PC-3 (cell line): Measurements from ENCODE around the gene ADAMTSL5. TPM values are rescaled to one million over a fixed set of nuclear protein-coding genes. Genes with fewer than 3 reads are reported as not detected.
"Not testable (repeated sequence)": the region's sequence is repeated elsewhere in the genome, so short reads cannot be mapped to it uniquely, and the experiment has no call there.

Experiments used
- ATAC-seq: fragments of 200-7000 bp; cut with Tn5 transposase; 2 replicates; pipeline ENCODE4 v1.9.1; 2020; ENCODE audit warnings: mild to moderate bottlenecking, moderate library complexity
- BruUV-seq: library from RNA; stranded (reverse); fragments of 400-500 nt; replicated peaks from 2 replicates; lab custom pipeline; 2021; lab: Mats Ljungman, UMichigan
- CTCF ChIA-PET: fragments of 300-600 bp; sonication (Branson Sonifier 250); formaldehyde crosslinking; loops from one replicate; lab custom pipeline; 2022; ENCODE audit warnings: antibody characterized with exemption; lab: Charles Lee
- POLR2A ChIA-PET: fragments of 300-600 bp; sonication (Branson Sonifier 250); formaldehyde crosslinking; loops from one replicate; lab custom pipeline; 2022; ENCODE audit warnings: antibody characterized with exemption; ENCODE audit not compliant: unreplicated experiment; lab: Charles Lee
- DNase-seq: peaks from one replicate; pipeline ENCODE4 v3.0.0-alpha.2; 2015
- H2AFZ ChIP-seq: fragments of 300-600 bp; sonication (generic); 2 replicates; pipeline ENCODE4 v1.6.0; 2016; ENCODE audit warnings: antibody characterized with exemption, low read length
- H3F3A ChIP-seq: fragments of 300-600 bp; sonication (generic); one replicate; pipeline ENCODE4 v1.6.0; 2017; ENCODE audit warnings: antibody characterized with exemption, low read length, control low read depth, mild to moderate bottlenecking; ENCODE audit not compliant: unreplicated experiment
- H3K27ac ChIP-seq: fragments of 300-600 bp; sonication (generic); 2 replicates; pipeline ENCODE4 v1.5.1; 2016; ENCODE audit warnings: mild to moderate bottlenecking, low read length
- H3K27me3 ChIP-seq: fragments of 300-600 bp; sonication (generic); 2 replicates; pipeline ENCODE4 v1.6.1; 2016; ENCODE audit warnings: low read length, mixed read lengths
- H3K36me3 ChIP-seq: fragments of 300-600 bp; sonication (generic); 2 replicates; pipeline ENCODE4 v1.6.1; 2016; ENCODE audit warnings: low read depth, mixed run types, low read length, mixed read lengths
- H3K4me1 ChIP-seq: fragments of 300-600 bp; sonication (generic); 2 replicates; pipeline ENCODE4 v1.5.1; 2016; ENCODE audit warnings: low read length; ENCODE audit not compliant: insufficient read depth
- H3K4me2 ChIP-seq: fragments of 300-600 bp; sonication (generic); 2 replicates; pipeline ENCODE4 v1.6.0; 2016; ENCODE audit warnings: low read length
- H3K4me3 ChIP-seq: fragments of 300-600 bp; sonication (generic); 2 replicates; pipeline ENCODE4 v1.5.1; 2016; ENCODE audit warnings: mild to moderate bottlenecking, low read length, mixed read lengths
- H3K79me2 ChIP-seq: fragments of 300-600 bp; sonication (generic); 2 replicates; pipeline ENCODE4 v1.6.1; 2017; ENCODE audit warnings: low read length, mixed read lengths
- H3K9ac ChIP-seq: fragments of 300-600 bp; sonication (generic); 2 replicates; pipeline ENCODE4 v1.6.0; 2016; ENCODE audit warnings: mild to moderate bottlenecking, low read length
- H3K9me2 ChIP-seq: fragments of 300-600 bp; sonication (generic); replicated peaks from 2 replicates; pipeline ENCODE4 v1.6.1; 2016; ENCODE audit warnings: mixed run types, low read length, mixed read lengths
- H3K9me3 ChIP-seq: fragments of 300-600 bp; sonication (generic); 2 replicates; pipeline ENCODE4 v1.6.1; 2016; ENCODE audit warnings: low read length, mixed read lengths
- H4K20me1 ChIP-seq: fragments of 300-600 bp; sonication (generic); 2 replicates; pipeline ENCODE4 v1.6.1; 2016; ENCODE audit warnings: low read length, mixed read lengths
- EZH2 ChIP-seq: fragments of 300-600 bp; sonication (generic); IDR thresholded peaks from one replicate; pipeline ENCODE4 v1.6.1; 2017; ENCODE audit warnings: antibody characterized with exemption, mild to moderate bottlenecking, low read length; ENCODE audit not compliant: unreplicated experiment
- EZH2phosphoT487 ChIP-seq: fragments of 300-600 bp; sonication (generic); IDR thresholded peaks from 2 replicates; pipeline ENCODE4 v1.6.1; 2018; ENCODE audit warnings: mild to moderate bottlenecking, antibody characterized with exemption, low read length, borderline replicate concordance
- intact Hi-C: fragments of 100-400 bp; cut with micrococcal nuclease; formaldehyde crosslinking; loops from 2 replicates; pipeline ENCODE4 v1.9.0; 2023
- total RNA-seq: library from RNA; depleted of rRNA; stranded (reverse); fragments of >200 nt; gene quantifications from 2 replicates; pipeline ENCODE4 v1.2.3, GENCODE V29; 2014
- TF ChIP-seq, protein P1 (sequence below): fragments of 300-600 bp; sonication (generic); conservative IDR thresholded peaks from 2 replicates; pipeline ENCODE4 v1.5.1; 2017; ENCODE audit warnings: antibody characterized with exemption, low read depth, mild to moderate bottlenecking, low read length

Gene ADAMTSL5
- total RNA-seq, 1 experiment from 2014 or later, result 5.0 TPM

DNA sequence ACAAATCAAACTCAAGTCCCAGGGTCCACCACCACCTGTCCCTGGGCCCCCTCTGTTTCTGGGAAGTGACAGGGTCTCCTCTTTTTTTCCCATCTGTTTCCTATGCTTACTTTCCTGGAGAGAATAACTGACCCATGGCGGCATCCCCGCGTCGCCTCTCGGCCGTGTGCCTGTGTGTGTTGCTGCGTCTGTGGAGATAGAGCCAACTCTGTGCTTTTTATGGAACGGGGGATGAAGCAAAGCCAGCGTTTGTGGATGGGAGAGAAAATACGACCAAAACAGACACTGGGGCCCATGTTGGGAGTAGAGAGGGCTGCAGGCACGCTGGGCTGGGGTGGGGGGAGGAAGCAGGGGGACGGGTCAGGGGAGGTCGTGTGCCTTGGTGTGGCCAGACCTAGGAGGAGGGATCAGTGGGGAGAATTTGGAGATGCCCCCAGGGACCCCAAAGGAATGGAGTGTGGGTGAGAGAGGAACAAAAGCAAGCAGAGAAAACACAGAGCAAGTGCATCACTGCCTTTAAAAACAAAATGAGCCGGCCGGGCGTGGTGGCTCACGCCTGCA is 27.6 kb upstream of the ADAMTSL5 start:
- H3K27me3 ChIP-seq, result no peaks in the 10 kb centered on the region
- ATAC-seq (no peak), DNase-seq (no peak)
- no peaks in the 10 kb centered on the region for H3K9me2 ChIP-seq
- H3K4me2 ChIP-seq, result no peak overlapping the region
- no peaks in the 10 kb centered on the region for H3K4me1 ChIP-seq
- no peaks in the 10 kb centered on the region for H3K9me3 ChIP-seq
- H3K27ac ChIP-seq, result no peak overlapping the region
- no peaks in the 10 kb centered on the region for H4K20me1 ChIP-seq
- CTCF ChIA-PET, result no interaction called here
- H3K4me3 ChIP-seq, result no peak overlapping the region
- H3F3A ChIP-seq, result no peaks in the 10 kb centered on the region
- no peak overlapping the region for H3K9ac ChIP-seq
- POLR2A ChIA-PET, result no interaction called here
- TF ChIP-seq EZH2 (no peak), EZH2phosphoT487 (no peak)
- TF ChIP-seq, protein P1, sequence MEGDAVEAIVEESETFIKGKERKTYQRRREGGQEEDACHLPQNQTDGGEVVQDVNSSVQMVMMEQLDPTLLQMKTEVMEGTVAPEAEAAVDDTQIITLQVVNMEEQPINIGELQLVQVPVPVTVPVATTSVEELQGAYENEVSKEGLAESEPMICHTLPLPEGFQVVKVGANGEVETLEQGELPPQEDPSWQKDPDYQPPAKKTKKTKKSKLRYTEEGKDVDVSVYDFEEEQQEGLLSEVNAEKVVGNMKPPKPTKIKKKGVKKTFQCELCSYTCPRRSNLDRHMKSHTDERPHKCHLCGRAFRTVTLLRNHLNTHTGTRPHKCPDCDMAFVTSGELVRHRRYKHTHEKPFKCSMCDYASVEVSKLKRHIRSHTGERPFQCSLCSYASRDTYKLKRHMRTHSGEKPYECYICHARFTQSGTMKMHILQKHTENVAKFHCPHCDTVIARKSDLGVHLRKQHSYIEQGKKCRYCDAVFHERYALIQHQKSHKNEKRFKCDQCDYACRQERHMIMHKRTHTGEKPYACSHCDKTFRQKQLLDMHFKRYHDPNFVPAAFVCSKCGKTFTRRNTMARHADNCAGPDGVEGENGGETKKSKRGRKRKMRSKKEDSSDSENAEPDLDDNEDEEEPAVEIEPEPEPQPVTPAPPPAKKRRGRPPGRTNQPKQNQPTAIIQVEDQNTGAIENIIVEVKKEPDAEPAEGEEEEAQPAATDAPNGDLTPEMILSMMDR, result no peak
- no peaks in the 10 kb centered on the region for H3K79me2 ChIP-seq
- no peak overlapping the region for H2AFZ ChIP-seq
- no peaks in the 10 kb centered on the region for H3K36me3 ChIP-seq
- BruUV-seq, result no TSS peak
- intact Hi-C loops, result loop anchor here (10.0 kb wide), 1 partner anchor 114 kb away; the partner anchor contains the start of gene TCF3

DNA sequence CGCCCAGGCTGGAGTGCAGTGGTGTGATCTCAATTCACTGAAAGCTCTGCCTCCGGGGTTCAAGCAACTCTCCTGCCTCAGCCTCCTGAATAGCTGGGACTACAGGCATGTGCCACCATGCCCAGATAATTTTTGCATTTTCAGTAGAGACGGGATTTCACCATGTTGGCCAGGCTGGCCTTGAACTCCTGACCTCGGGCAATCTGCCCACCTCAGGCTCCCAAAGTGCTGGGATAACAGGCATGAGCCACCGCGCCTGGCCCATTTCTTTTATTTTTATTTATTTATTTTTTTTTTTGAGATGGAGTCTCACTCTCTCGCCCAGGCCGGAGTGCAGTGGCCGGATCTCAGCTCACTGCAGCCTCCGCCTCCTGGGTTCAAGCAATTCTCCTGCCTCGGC is 26.9 kb upstream of the ADAMTSL5 start:
- H3K36me3 ChIP-seq, H3K9ac ChIP-seq, H3F3A ChIP-seq, H3K27ac ChIP-seq, H3K4me3 ChIP-seq, ATAC-seq, H3K4me1 ChIP-seq, H3K79me2 ChIP-seq, H4K20me1 ChIP-seq, DNase-seq, H3K27me3 ChIP-seq, POLR2A ChIA-PET, BruUV-seq, H3K9me2 ChIP-seq, H2AFZ ChIP-seq, H3K4me2 ChIP-seq, H3K9me3 ChIP-seq, CTCF ChIA-PET: not testable (repeated sequence)
- intact Hi-C loops, result loop anchor here (10.0 kb wide), 1 partner anchor 115 kb away; the partner anchor contains the start of gene TCF3

DNA sequence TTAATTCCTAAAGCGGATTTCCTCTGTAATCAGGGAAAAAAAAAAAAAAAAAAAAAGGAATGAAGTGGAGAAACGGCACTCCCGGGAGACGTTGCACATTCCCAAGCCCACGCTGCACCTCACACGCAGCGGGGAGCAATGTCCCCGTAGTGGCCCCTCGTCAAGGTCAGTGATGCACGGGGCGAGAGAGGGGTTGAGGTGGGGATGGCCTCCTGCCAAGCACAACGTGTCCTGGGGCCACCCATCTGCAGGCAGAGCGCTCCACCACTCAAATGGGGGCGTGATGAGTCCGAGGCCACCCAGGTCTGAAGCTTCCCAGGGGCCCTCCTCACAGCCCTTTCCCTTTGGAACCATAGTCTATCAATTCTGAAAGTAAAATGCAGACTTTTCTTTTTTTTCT is 26.2 kb upstream of the ADAMTSL5 start:
- Histone ChIP-seq H3K36me3 (no peaks in the 10 kb centered on the region), H3K9ac (no peak overlapping the region), H3K9me3 (no peaks in the 10 kb centered on the region), H3K4me2 (no peak overlapping the region), H3K9me2 (no peaks in the 10 kb centered on the region), H3K4me1 (no peaks in the 10 kb centered on the region), H3K4me3 (no peak overlapping the region), H3K27ac (no peak overlapping the region), H3K27me3 (no peaks in the 10 kb centered on the region), H4K20me1 (no peaks in the 10 kb centered on the region), H3K79me2 (no peaks in the 10 kb centered on the region), H2AFZ (no peak overlapping the region), H3F3A (no peaks in the 10 kb centered on the region)
- ChIA-PET POLR2A (no interaction called here), CTCF (no interaction called here)
- ATAC-seq (no peak), DNase-seq (no peak)
- intact Hi-C loops, result no loop called here
- no TSS peak for BruUV-seq
- TF ChIP-seq EZH2 (no peak), EZH2phosphoT487 (no peak)
- TF ChIP-seq, protein P1, result no peak

DNA sequence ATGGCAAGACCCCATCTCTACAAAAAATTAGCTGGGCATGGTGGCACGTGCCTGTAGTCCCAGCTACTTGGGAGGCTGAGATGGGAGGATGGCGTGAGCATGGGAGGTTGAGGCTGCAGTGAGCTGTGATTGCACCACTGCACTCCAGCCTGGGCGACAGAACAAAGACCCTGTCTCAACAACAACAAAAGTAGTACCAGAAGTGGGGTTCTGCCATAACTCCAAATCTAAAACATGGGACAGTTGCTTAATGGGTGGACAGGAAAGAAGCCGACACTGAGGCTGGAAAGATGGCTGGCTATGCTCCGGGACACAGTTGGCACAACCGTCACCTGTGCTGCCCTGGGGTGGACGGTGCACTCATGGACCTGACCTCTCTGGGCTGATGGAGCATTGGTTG is 22.9 kb upstream of the ADAMTSL5 start:
- H3K4me3 ChIP-seq, POLR2A ChIA-PET, H3K9me2 ChIP-seq: not testable (repeated sequence)

More for the DNA sequence above, 22.9 kb upstream of the ADAMTSL5 start:
- H4K20me1 ChIP-seq, BruUV-seq, H3K36me3 ChIP-seq, H3F3A ChIP-seq, H3K4me2 ChIP-seq, H3K79me2 ChIP-seq, H3K9me3 ChIP-seq, H3K4me1 ChIP-seq, H3K27me3 ChIP-seq, H3K9ac ChIP-seq, intact Hi-C loops, H2AFZ ChIP-seq, CTCF ChIA-PET, DNase-seq, ATAC-seq, H3K27ac ChIP-seq: not testable (repeated sequence)
